ENCODE data around the gene AMBRA1.

GRCh38 chr11:46526216-46527215 lies 67.3 kb downstream of the AMBRA1 start:
- TF ChIP-seq CTCF (IDR thresholded peaks at IDR 0.05) = no peak
- TF ChIP-seq POLR2A (IDR thresholded peaks at IDR 0.05) = no peak
- TF ChIP-seq POLR2AphosphoS5 (IDR thresholded peaks at IDR 0.05) = no peak
- TF ChIP-seq EP300 (IDR thresholded peaks at IDR 0.05) = no peak
